ENCODE measurements around the gene BAMBI. TPM values are rescaled to one million over a fixed set of nuclear protein-coding genes. Genes with fewer than 3 reads are reported as not detected.

Gene BAMBI
- total RNA-seq, 2 donors from 2014 or later, result 9.1 to 26.0 TPM

DNA sequence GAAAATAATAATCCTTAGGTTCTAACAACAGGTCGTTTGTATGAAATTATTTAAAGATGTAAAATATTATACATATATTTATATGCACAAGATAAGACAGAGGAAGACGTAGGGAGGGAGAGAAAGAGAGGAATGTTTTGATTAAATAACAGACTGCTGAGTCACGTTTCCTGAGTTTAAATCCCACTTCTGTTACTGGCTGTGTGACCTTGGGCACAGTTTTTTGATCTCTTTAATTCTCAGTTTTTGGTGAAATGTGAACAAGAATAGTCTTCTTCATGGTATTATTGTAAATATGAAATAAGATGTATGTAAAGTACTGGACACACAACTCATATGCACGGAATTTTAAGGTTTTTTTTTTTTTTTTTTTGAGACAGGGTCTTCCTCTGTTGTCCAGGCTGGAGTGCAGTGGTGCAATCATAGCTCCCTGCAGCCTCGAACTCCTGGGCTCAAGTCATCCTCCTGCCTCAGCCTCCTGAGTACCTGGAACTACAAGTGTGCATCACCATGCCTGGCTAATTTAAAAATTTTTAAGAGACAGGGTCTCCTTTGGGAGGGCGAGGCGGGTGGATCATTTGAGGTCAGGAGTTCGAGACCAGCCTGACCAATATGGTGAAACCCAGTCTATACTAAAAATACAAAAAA lies 42.6 kb downstream of the BAMBI start:
- Histone ChIP-seq H3K9me3 (no peaks in the 10 kb centered on the region), H3K27me3 (no peaks in the 10 kb centered on the region), H3K4me3 (no peak overlapping the region), H3K4me1 (peaks cover 11% of the 10 kb centered on the region), H3K36me3 (replicated peaks in 1 of 2; ENCODE audit: insufficient read depth in 1 of 2, low read depth in 2 of 2) (no peaks in the 10 kb centered on the region), H3K27ac (no peak overlapping the region)
- intact Hi-C loops (cut with DNase I), result no loop called here
- no peak for DNase-seq
- TF ChIP-seq POLR2A (IDR thresholded peaks at IDR 0.05), result no peak
- TF ChIP-seq, protein P1, sequence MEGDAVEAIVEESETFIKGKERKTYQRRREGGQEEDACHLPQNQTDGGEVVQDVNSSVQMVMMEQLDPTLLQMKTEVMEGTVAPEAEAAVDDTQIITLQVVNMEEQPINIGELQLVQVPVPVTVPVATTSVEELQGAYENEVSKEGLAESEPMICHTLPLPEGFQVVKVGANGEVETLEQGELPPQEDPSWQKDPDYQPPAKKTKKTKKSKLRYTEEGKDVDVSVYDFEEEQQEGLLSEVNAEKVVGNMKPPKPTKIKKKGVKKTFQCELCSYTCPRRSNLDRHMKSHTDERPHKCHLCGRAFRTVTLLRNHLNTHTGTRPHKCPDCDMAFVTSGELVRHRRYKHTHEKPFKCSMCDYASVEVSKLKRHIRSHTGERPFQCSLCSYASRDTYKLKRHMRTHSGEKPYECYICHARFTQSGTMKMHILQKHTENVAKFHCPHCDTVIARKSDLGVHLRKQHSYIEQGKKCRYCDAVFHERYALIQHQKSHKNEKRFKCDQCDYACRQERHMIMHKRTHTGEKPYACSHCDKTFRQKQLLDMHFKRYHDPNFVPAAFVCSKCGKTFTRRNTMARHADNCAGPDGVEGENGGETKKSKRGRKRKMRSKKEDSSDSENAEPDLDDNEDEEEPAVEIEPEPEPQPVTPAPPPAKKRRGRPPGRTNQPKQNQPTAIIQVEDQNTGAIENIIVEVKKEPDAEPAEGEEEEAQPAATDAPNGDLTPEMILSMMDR (IDR thresholded peaks at IDR 0.05), result no peak
- no peak for ATAC-seq
- 51 to 52% methylated on average over 8 of the region's 8 CpGs for WGBS, 2 donors

DNA sequence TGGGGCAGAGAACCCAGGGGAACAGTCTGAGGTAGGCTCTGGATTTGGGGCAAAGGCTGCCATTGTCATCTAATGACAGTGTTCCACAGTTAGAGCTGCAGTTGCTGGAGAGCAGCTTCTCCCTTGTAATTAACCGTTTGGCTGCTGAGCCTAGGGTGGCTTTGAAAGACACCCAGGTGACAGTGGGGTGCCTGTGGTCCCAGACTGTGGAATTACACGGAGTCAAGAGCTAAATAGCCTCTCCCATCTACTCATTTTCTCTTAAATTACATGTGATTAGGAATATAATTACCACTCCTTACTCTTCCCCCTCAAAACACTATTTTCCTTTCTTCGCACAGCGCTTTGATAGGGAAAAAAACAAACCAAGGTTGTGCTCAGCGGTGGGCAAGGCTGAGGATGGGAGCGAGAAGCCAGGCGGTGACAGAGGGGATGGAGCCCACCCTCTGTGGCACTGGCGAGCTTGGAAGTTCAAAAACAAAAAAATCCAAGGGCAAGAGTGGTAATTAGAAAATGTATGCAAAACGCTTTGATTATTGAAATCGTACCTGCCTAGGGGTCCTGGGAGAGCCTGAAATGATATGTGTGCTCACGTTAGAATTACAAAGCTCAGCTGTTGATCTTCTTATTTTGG lies 44.1 kb downstream of the BAMBI start:
- Histone ChIP-seq H3K9me3 (no peaks in the 10 kb centered on the region), H3K4me3 (no peak overlapping the region), H3K36me3 (replicated peaks in 1 of 2; ENCODE audit: insufficient read depth in 1 of 2, low read depth in 2 of 2) (no peaks in the 10 kb centered on the region), H3K27me3 (no peaks in the 10 kb centered on the region), H3K4me1 (peaks cover 11% of the 10 kb centered on the region), H3K27ac (no peak overlapping the region)
- intact Hi-C loops (cut with DNase I), result no loop called here
- no peak for DNase-seq
- WGBS, 2 donors, result 61 to 64% methylated on average over 11 of the region's 11 CpGs
- no peak for ATAC-seq
- no peak for TF ChIP-seq POLR2A (IDR thresholded peaks at IDR 0.05)
- TF ChIP-seq, protein P1 (IDR thresholded peaks at IDR 0.05), result no peak

DNA sequence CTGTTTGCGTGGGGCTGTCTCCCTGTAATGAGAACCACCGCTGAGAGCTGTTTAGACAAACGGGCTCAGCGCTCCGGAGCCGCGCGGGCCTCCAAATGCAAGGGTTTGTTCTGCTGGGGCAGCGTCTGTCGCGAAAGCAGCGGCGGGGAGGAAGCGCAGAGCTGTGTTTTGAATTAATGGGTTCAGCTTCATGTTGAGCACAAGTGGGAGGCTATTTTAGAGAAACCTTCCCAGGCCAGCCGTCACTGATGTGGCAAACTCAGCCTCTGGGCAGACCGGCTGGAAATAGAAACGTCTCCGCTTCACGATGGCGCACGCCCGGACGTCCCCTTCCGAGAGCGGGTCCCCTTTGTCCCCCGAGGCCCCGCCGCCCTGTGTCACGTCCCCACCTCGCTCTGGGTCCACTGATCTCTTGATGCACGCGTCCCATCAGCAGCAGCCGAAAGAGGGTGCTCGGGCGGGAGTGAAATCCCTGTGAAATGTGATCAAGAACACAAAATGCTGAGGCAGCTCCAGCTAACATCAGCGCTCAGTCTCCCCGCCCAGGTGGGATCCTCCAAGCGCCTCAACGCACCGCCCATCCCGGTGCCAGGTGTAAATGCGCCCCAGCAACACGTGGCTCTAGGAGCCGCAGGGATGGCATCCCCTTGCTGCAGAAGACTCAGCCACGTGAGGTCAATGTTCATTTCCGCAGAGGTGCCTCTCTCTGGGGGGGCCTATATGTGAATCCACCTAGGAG lies 44.9 kb downstream of the BAMBI start:
- Histone ChIP-seq H3K4me3 (no peak overlapping the region), H3K36me3 (replicated peaks in 1 of 2; ENCODE audit: insufficient read depth in 1 of 2, low read depth in 2 of 2) (no peaks in the 10 kb centered on the region), H3K4me1 (peaks cover 11% of the 10 kb centered on the region), H3K27me3 (no peaks in the 10 kb centered on the region), H3K9me3 (no peaks in the 10 kb centered on the region), H3K27ac (peak overlapping the region in 2 of 4 donors; percentile 2 to 43)
- 2 to 5% methylated on average over 23 to 46 of the region's 46 CpGs for WGBS, 2 donors
- peak; percentile 58 for ATAC-seq
- TF ChIP-seq, protein P1 (IDR thresholded peaks at IDR 0.05), result no peak
- intact Hi-C loops (cut with DNase I), result no loop called here
- peak; percentile 19 to 41 (median 24) for DNase-seq

DNA sequence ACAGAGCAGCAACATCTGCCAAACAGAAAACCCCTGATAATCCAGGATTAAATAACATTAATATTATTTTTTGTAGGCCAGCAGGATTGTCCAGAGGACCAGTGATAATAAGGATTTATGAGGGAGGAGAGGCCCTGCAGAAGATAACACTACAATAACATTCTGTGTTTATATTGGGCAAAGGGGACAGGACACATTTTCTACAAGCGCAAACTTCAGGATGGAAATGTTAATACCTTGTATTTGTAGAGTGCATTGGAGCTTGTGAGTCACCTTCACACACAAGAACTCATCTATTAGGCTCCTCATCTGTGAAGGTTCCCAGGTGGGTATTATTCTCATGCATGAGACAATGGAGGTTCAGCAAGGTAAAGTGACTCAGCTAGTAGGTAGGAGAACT lies 51.0 kb downstream of the BAMBI start:
- ATAC-seq (no peak), DNase-seq (no peak)
- H3K4me3 ChIP-seq, result no peak overlapping the region
- no peaks in the 10 kb centered on the region for H3K36me3 ChIP-seq (replicated peaks in 1 of 2; ENCODE audit: insufficient read depth in 1 of 2, low read depth in 2 of 2)
- WGBS, 2 donors, result 50 to 61% methylated on average over 1 of the region's 1 CpG
- no peaks in the 10 kb centered on the region for H3K9me3 ChIP-seq
- H3K27ac ChIP-seq, result no peak overlapping the region
- TF ChIP-seq POLR2A (IDR thresholded peaks at IDR 0.05), result no peak
- no peaks in the 10 kb centered on the region for H3K27me3 ChIP-seq
- H3K4me1 ChIP-seq, result no peaks in the 10 kb centered on the region
- intact Hi-C loops (cut with DNase I), result no loop called here

DNA sequence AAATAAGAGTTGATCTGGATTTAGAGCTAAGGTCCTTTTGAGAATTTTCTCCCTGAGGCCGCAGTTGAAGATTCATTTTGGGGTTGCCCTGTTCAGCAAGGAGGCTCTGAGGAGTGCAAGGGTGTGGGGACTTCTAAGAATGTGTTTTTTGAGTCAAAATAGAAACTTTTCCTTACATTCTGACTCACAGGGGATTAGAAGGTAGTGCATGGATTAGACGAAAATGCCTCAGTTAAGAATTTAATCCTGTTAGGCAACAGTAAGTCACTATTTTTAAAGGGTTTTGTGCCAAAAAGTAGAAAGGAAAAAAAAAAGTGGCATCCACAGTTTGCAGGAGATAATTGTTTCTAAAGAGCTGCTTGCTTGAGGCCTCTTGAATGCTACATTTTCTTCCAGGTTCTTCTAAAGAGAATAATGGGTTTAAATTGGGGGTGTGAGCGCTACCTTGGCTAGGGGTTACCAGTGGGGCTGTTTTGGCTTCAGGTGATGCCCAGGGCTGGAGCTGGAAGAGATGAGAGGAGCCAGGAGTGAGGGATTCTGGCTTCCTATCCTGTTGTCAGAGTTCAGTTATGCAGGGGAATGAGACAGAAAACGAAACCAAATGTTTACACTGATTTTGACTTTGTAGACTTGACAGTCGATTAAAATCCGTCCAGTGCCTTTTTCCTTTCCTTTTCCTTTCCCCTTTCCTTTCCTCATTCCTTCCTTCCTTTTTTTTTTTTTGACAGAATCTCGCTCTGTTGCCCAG lies 52.9 kb downstream of the BAMBI start:
- no peaks in the 10 kb centered on the region for H3K4me1 ChIP-seq
- intact Hi-C loops (cut with DNase I), result no loop called here
- no peak for ATAC-seq
- no peaks in the 10 kb centered on the region for H3K36me3 ChIP-seq (replicated peaks in 1 of 2; ENCODE audit: insufficient read depth in 1 of 2, low read depth in 2 of 2)
- TF ChIP-seq, protein P1 (IDR thresholded peaks at IDR 0.05), result no peak
- no peak for TF ChIP-seq POLR2A (IDR thresholded peaks at IDR 0.05)
- no peaks in the 10 kb centered on the region for H3K9me3 ChIP-seq
- DNase-seq, result no peak
- no peak overlapping the region for H3K4me3 ChIP-seq
- no peaks in the 10 kb centered on the region for H3K27me3 ChIP-seq
- no peak overlapping the region for H3K27ac ChIP-seq
- WGBS, 2 donors, result 70 to 73% methylated on average over 7 of the region's 7 CpGs
